Measurements from ENCODE around the gene ADAM8.

GRCh38 chr10:133303206-133303605 lies 26.5 kb upstream of the ADAM8 start:
- TF ChIP-seq CTCF (IDR thresholded peaks at IDR 0.05; ENCODE audit: poor library complexity, severe bottlenecking) = no peak
- TF ChIP-seq TAF1 (IDR thresholded peaks at IDR 0.05; ENCODE audit: low read depth) = no peak
- TF ChIP-seq EZH2 (IDR thresholded peaks at IDR 0.05; ENCODE audit: borderline replicate concordance, insufficient read depth, low read length, poor library complexity, severe bottlenecking) = no peak
- TF ChIP-seq EP300 (conservative IDR thresholded peaks at IDR 0.05; ENCODE audit: poor library complexity, severe bottlenecking) = no peak
- TF ChIP-seq MXI1 (conservative IDR thresholded peaks at IDR 0.05; ENCODE audit: poor library complexity, severe bottlenecking) = no peak
- no peak for TF ChIP-seq POLR2AphosphoS5 (IDR thresholded peaks at IDR 0.05)
- no peak for TF ChIP-seq SMC3 (conservative IDR thresholded peaks at IDR 0.05; ENCODE audit: poor library complexity)
- TF ChIP-seq RAD21 (conservative IDR thresholded peaks at IDR 0.05) = no peak
- TF ChIP-seq REST (IDR thresholded peaks at IDR 0.05; ENCODE audit: borderline replicate concordance) = no peak
